Transverse colon (tissue), 4 donors: ENCODE data around the gene MYO7B.

Source experiments
- EP300 ChIP-seq: sonication (generic); formaldehyde crosslinking; IDR thresholded peaks from one replicate; pipeline ENCODE4 v1.6.1; 2017; ENCODE audit warnings: antibody characterized with exemption, low read depth
- POLR2A ChIP-seq: fragments of 450-650 bp; IDR thresholded peaks from one replicate; pipeline ENCODE4 v1.6.1; 2016; ENCODE audit warnings: antibody characterized with exemption, mild to moderate bottlenecking, moderate library complexity
- POLR2AphosphoS5 ChIP-seq, 3 donors: sonication (generic); formaldehyde crosslinking; IDR thresholded peaks; one replicate each; pipeline ENCODE4 v1.6.1; 2016; ENCODE audit warnings: antibody characterized with exemption in 3 of 3
- TF ChIP-seq, protein P1 (sequence below), 5 experiments: fragments of 200-600 bp in 3 of 5; fragments of 450-650 bp in 2 of 5; sonication (generic) in 3 of 5; IDR thresholded peaks; 1 replicate in 2 of 5; 2 replicates in 3 of 5; pipeline ENCODE4 v1.5.1; 2016 to 2017; ENCODE audit warnings: antibody characterized with exemption in 5 of 5, inconsistent platforms in 3 of 5, mild to moderate bottlenecking in 2 of 5, moderate library complexity in 1 of 5

GRCh38 chr2:127649100-127649611, 113.7 kb downstream of the MYO7B start:
- TF ChIP-seq, protein P1, sequence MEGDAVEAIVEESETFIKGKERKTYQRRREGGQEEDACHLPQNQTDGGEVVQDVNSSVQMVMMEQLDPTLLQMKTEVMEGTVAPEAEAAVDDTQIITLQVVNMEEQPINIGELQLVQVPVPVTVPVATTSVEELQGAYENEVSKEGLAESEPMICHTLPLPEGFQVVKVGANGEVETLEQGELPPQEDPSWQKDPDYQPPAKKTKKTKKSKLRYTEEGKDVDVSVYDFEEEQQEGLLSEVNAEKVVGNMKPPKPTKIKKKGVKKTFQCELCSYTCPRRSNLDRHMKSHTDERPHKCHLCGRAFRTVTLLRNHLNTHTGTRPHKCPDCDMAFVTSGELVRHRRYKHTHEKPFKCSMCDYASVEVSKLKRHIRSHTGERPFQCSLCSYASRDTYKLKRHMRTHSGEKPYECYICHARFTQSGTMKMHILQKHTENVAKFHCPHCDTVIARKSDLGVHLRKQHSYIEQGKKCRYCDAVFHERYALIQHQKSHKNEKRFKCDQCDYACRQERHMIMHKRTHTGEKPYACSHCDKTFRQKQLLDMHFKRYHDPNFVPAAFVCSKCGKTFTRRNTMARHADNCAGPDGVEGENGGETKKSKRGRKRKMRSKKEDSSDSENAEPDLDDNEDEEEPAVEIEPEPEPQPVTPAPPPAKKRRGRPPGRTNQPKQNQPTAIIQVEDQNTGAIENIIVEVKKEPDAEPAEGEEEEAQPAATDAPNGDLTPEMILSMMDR (IDR thresholded peaks at IDR 0.05): no peak
- TF ChIP-seq POLR2AphosphoS5 (IDR thresholded peaks at IDR 0.05) (no peak), POLR2A (peak; percentile 3), EP300 (no peak)
